IMR-90 (cell line): ENCODE measurements around the gene ELAVL4. TPM values are rescaled to one million over a fixed set of nuclear protein-coding genes. Genes with fewer than 3 reads are reported as not detected.

ENCODE experiments used
- ATAC-seq: fragments of 200-7000 bp; cut with Tn5 transposase; 2 replicates; pipeline ENCODE4 v1.9.1; 2020; ENCODE audit warnings: low read depth, mild to moderate bottlenecking, moderate library complexity
- BruUV-seq: library from RNA; stranded (reverse); fragments of 400-500 nt; replicated peaks from 2 replicates; lab custom pipeline; 2021; lab: Mats Ljungman, UMichigan
- CTCF ChIA-PET: fragments of 300-600 bp; formaldehyde crosslinking; extraction: SDS; loops from one replicate; lab custom pipeline; 2021; ENCODE audit warnings: antibody characterized with exemption; lab: Yijun Ruan, JAX
- POLR2A ChIA-PET: fragments of 300-600 bp; sonication (Branson Sonifier 250); formaldehyde crosslinking; loops from one replicate; lab custom pipeline; 2022; ENCODE audit warnings: antibody characterized with exemption; ENCODE audit not compliant: unreplicated experiment; lab: Charles Lee
- DNase-seq: peaks from one replicate; pipeline ENCODE4 v3.0.0; 2013
- H2AFZ ChIP-seq: replicated peaks from 2 replicates; pipeline ENCODE3; 2013; ENCODE audit warnings: low read length, mild to moderate bottlenecking; ENCODE audit not compliant: poor library complexity
- H2AK5ac ChIP-seq: 2 replicates; pipeline ENCODE4 v1.6.1; 2013; ENCODE audit warnings: low read depth, low read length, inconsistent platforms
- H2AK9ac ChIP-seq: replicated peaks from 2 replicates; pipeline ENCODE3; 2013; ENCODE audit warnings: mild to moderate bottlenecking, low read depth, low read length, moderate library complexity; ENCODE audit not compliant: poor library complexity
- H2BK120ac ChIP-seq: 2 replicates; pipeline ENCODE4 v1.6.1; 2013; ENCODE audit warnings: low read depth, low read length, inconsistent platforms
- H2BK15ac ChIP-seq: 3 replicates; pipeline ENCODE4 v1.6.1; 2013; ENCODE audit warnings: low read depth, low read length, inconsistent platforms
- H2BK20ac ChIP-seq: 2 replicates; pipeline ENCODE4 v1.6.1; 2013; ENCODE audit warnings: low read depth, mild to moderate bottlenecking, inconsistent platforms, low read length, moderate library complexity
- H2BK5ac ChIP-seq: 2 replicates; pipeline ENCODE4 v1.6.1; 2013; ENCODE audit warnings: mild to moderate bottlenecking, low read depth, low read length, inconsistent platforms; ENCODE audit not compliant: poor library complexity, severe bottlenecking
- H3K14ac ChIP-seq: replicated peaks from 2 replicates; pipeline ENCODE4 v1.6.1; 2013; ENCODE audit warnings: low read depth, low read length, inconsistent platforms
- H3K18ac ChIP-seq: 2 replicates; pipeline ENCODE4 v1.6.1; 2013; ENCODE audit warnings: low read depth, low read length, control low read depth
- H3K23ac ChIP-seq: 2 replicates; pipeline ENCODE4 v1.6.1; 2013; ENCODE audit warnings: low read depth, low read length, inconsistent platforms
- H3K27ac ChIP-seq: 2 replicates; pipeline ENCODE4 v1.5.1; 2013; ENCODE audit warnings: mild to moderate bottlenecking, control low read depth, low read length; ENCODE audit not compliant: insufficient read depth
- H3K27me3 ChIP-seq: 2 replicates; pipeline ENCODE4 v1.6.1; 2013; ENCODE audit warnings: low read length; ENCODE audit not compliant: control insufficient read depth, insufficient read depth
- H3K36me3 ChIP-seq: 2 replicates; pipeline ENCODE4 v1.6.1; 2013; ENCODE audit warnings: low read length, mixed read lengths; ENCODE audit not compliant: control insufficient read depth, insufficient read depth
- H3K4ac ChIP-seq: 2 replicates; pipeline ENCODE4 v1.6.1; 2013; ENCODE audit warnings: low read depth, low read length, inconsistent platforms
- H3K4me1 ChIP-seq: 2 replicates; pipeline ENCODE4 v1.6.1; 2013; ENCODE audit warnings: low read length, mixed read lengths; ENCODE audit not compliant: control insufficient read depth, insufficient read depth
- H3K4me2 ChIP-seq: 2 replicates; pipeline ENCODE4 v1.6.1; 2013; ENCODE audit warnings: low read depth, mild to moderate bottlenecking, control low read depth, low read length, moderate library complexity
- H3K4me3 ChIP-seq: 2 replicates; pipeline ENCODE4 v1.5.1; 2013; ENCODE audit warnings: low read depth, mild to moderate bottlenecking, control low read depth, low read length, moderate library complexity; ENCODE audit not compliant: insufficient read depth
- H3K56ac ChIP-seq: 2 replicates; pipeline ENCODE4 v1.6.1; 2013; ENCODE audit warnings: low read length, inconsistent platforms; ENCODE audit not compliant: insufficient read depth; ENCODE audit errors: extremely low read depth
- H3K79me1 ChIP-seq, 2 experiments: 2 replicates each; pipeline ENCODE4 v1.6.1; 2013; ENCODE audit warnings: low read length in 2 of 2, inconsistent platforms in 1 of 2, low read depth in 1 of 2
- H3K9ac ChIP-seq: 2 replicates; pipeline ENCODE4 v1.6.1; 2013; ENCODE audit warnings: low read depth, low read length, control low read depth
- H3K9me1 ChIP-seq: 2 replicates; pipeline ENCODE4 v1.6.1; 2013; ENCODE audit warnings: low read length, inconsistent platforms; ENCODE audit not compliant: insufficient read depth
- H3K9me3 ChIP-seq: 2 replicates; pipeline ENCODE4 v1.6.1; 2013; ENCODE audit warnings: low read length; ENCODE audit not compliant: control insufficient read depth, insufficient read depth
- H4K20me1 ChIP-seq: 2 replicates; pipeline ENCODE4 v1.6.1; 2013; ENCODE audit warnings: low read length, inconsistent platforms; ENCODE audit not compliant: insufficient read depth
- H4K5ac ChIP-seq: 2 replicates; pipeline ENCODE4 v1.6.1; 2013; ENCODE audit warnings: mild to moderate bottlenecking, low read depth, low read length, control low read depth
- H4K8ac ChIP-seq, 2 experiments: 2 replicates each; pipeline ENCODE4 v1.6.1; 2013; ENCODE audit warnings: low read depth in 2 of 2, low read length in 2 of 2, control low read depth in 1 of 2, inconsistent platforms in 1 of 2
- H4K91ac ChIP-seq: 2 replicates; pipeline ENCODE4 v1.6.1; 2013; ENCODE audit warnings: low read depth, low read length, inconsistent platforms; ENCODE audit not compliant: insufficient read depth
- CEBPB ChIP-seq: IDR thresholded peaks from 2 replicates; pipeline ENCODE4 v1.6.1; 2012; ENCODE audit warnings: low read depth, low read length, improper control_type of control experiment
- MAFK ChIP-seq: IDR thresholded peaks from 2 replicates; pipeline ENCODE4 v1.6.1; 2012; ENCODE audit warnings: low read depth, low read length, improper control_type of control experiment
- POLR2A ChIP-seq: IDR thresholded peaks from 2 replicates; pipeline ENCODE4 v1.6.1; 2012; ENCODE audit warnings: mild to moderate bottlenecking, low read depth, low read length
- RFX5 ChIP-seq: IDR thresholded peaks from 2 replicates; pipeline ENCODE4 v1.8.0; 2012; ENCODE audit warnings: low read depth, mild to moderate bottlenecking, low read length, moderate library complexity
- SMC3 ChIP-seq: fragments of 150-350 bp; IDR thresholded peaks from 2 replicates; pipeline ENCODE4 v1.6.1; 2016; ENCODE audit warnings: low read depth, mild to moderate bottlenecking, antibody characterized with exemption, low read length, moderate library complexity
- WGBS, 2 experiments: methylation state at CpG; one replicate each; pipeline versions ENCODE4 v1.1.5 to v1.1.7; 2013; ENCODE audit warnings: missing lambda C conversion rate in 2 of 2; ENCODE audit not compliant: insufficient read length in 1 of 2; ENCODE audit errors: extremely low coverage in 2 of 2; 5-methylcytosine and 5-hydroxymethylcytosine counted together
- dilution Hi-C: fragments of 300-500 bp; cut with HindIII; formaldehyde crosslinking; loops from one replicate; pipeline ENCODE4 v1.14.3; 2018; ENCODE audit warnings: low sequenced_read_pairs; ENCODE audit not compliant: unreplicated experiment
- in situ Hi-C: fragments of 300-500 bp; cut with MboI; formaldehyde crosslinking; loops from 3 replicates; pipeline ENCODE4 v1.14.3; 2019; ENCODE audit warnings: low sequenced_read_pairs, inconsistent platforms, mixed read lengths
- intact Hi-C: fragments of 100-400 bp; cut with micrococcal nuclease; formaldehyde crosslinking; loops from 2 replicates; pipeline ENCODE4 v1.10.0; 2022
- polyA plus RNA-seq, 3 experiments: library from polyadenylated mRNA; depleted of rRNA; stranded (reverse); fragments of >200 nt; gene quantifications; 2 replicates each; pipeline ENCODE4 v1.2.3, GENCODE V29; 2012; ENCODE audit warnings: low replicate concordance in 1 of 3
- total RNA-seq: library from RNA; depleted of rRNA; stranded (reverse); fragments of >200 nt; gene quantifications from 2 replicates; pipeline ENCODE4 v1.2.3, GENCODE V29; 2012
- TF ChIP-seq, protein P1 (sequence below): fragments of 150-350 bp; IDR thresholded peaks from 2 replicates; pipeline ENCODE4 v1.6.1; 2017; ENCODE audit warnings: mild to moderate bottlenecking, antibody characterized with exemption, low read length, low read depth

Gene ELAVL4
- total and polyA plus RNA-seq, 2 of the 4 experiments (the other 2 are of a cell fraction), result not detected

DNA sequence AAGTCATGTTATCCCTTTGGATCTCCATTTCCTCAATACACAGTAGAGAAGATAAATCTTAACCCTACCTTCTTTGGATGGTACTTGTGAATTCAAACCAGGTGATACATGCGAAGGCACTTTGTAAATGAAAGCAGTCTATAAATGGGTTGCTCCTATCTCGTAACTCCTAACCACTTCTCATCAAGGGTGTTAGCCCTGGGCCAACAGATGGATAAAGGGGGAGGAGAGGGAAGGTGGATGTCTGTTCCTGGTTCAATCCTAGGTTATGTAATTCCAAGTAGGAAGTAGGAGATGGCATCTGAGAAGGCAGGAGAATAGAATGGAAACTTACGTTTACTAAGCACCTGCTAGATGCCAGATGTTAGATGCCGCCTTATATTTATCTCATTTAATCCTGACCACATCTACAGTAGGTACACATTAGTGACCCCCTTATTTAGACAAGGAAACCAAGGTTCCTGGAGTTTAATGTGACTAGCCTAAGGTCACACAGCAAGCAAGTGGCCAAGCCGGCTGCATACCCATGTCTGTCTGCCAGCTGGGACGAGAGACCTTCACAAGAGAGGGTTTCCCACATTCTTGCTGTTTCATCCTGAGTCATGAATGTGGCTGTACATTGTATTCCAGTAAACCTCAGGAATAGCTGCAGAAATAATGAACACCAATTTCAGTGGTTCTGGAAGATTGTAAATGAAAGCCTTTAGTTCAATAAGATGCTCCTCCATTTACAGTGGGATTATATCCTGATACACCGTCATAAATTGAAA, 47.7 kb downstream of the ELAVL4 start:
- BruUV-seq, result no TSS peak
- H3K36me3 ChIP-seq, result no peaks in the 10 kb centered on the region
- no peak overlapping the region for H4K5ac ChIP-seq
- H2BK5ac ChIP-seq, result no peak overlapping the region
- ATAC-seq (no peak), DNase-seq (no peak)
- no peak overlapping the region for H4K91ac ChIP-seq
- H4K20me1 ChIP-seq, result no peaks in the 10 kb centered on the region
- no peak overlapping the region for H3K18ac ChIP-seq
- H3K4me3 ChIP-seq, result no peak overlapping the region
- ChIA-PET POLR2A (no interaction called here), CTCF (no interaction called here)
- H3K56ac ChIP-seq, result no peak overlapping the region
- no peak overlapping the region for H2AFZ ChIP-seq
- H3K9me3 ChIP-seq, result no peaks in the 10 kb centered on the region
- no peak overlapping the region for H2AK5ac ChIP-seq
- H3K79me1 ChIP-seq, result no peaks in the 10 kb centered on the region
- no peak overlapping the region for H3K27ac ChIP-seq
- no peak overlapping the region for H3K4ac ChIP-seq
- dilution Hi-C loops, result no loop called here
- intact Hi-C loops, result no loop called here
- H2BK15ac ChIP-seq, result no peak overlapping the region
- no peak overlapping the region for H2BK120ac ChIP-seq
- no peak overlapping the region for H3K23ac ChIP-seq
- no peaks in the 10 kb centered on the region for H3K4me1 ChIP-seq
- H2BK20ac ChIP-seq, result no peak overlapping the region
- no peak overlapping the region for H3K4me2 ChIP-seq
- in situ Hi-C loops, result no loop called here
- no peak overlapping the region for H4K8ac ChIP-seq
- H3K9me1 ChIP-seq, result no peaks in the 10 kb centered on the region
- TF ChIP-seq CEBPB, result no peak
- no peak for TF ChIP-seq POLR2A
- TF ChIP-seq SMC3, result no peak
- TF ChIP-seq MAFK, result no peak
- TF ChIP-seq, protein P1, sequence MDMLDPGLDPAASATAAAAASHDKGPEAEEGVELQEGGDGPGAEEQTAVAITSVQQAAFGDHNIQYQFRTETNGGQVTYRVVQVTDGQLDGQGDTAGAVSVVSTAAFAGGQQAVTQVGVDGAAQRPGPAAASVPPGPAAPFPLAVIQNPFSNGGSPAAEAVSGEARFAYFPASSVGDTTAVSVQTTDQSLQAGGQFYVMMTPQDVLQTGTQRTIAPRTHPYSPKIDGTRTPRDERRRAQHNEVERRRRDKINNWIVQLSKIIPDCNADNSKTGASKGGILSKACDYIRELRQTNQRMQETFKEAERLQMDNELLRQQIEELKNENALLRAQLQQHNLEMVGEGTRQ, result no peak
- TF ChIP-seq RFX5, result no peak
- no peak overlapping the region for H2AK9ac ChIP-seq
- no CpG with 5 or more reads among the region's 7 CpGs for WGBS, 2 experiments
- H3K9ac ChIP-seq, result no peak overlapping the region
- no peak overlapping the region for H3K14ac ChIP-seq
- H3K27me3 ChIP-seq, result no peaks in the 10 kb centered on the region
